Natural killer cell (primary cell): ENCODE measurements around the gene AGAP2. TPM values are rescaled to one million over a fixed set of nuclear protein-coding genes. Genes with fewer than 3 reads are reported as not detected.

Source experiments
- ATAC-seq, 3 donors: fragments of 150-1000 bp in 2 of 3; fragments of 200-7000 bp in 1 of 3; cut with Tn5 transposase; 1 replicate in 1 of 3; 2 replicates in 2 of 3; pipeline ENCODE4 v1.10.0; 2021; ENCODE audit warnings: mild to moderate bottlenecking in 2 of 3, moderate library complexity in 2 of 3
- DNase-seq, 2 donors: peaks; one replicate each; pipeline versions ENCODE4 v3.0.0 to v3.0.0-alpha.2; 2013 to 2021; ENCODE audit warnings: mixed read lengths in 1 of 2
- H3K27ac ChIP-seq: one replicate; pipeline ENCODE4 v1.5.1; 2013; ENCODE audit warnings: mild to moderate bottlenecking, low read length
- H3K27me3 ChIP-seq: one replicate; pipeline ENCODE4 v1.6.1; 2013; ENCODE audit warnings: low read length; ENCODE audit not compliant: control insufficient read depth, insufficient read depth
- H3K36me3 ChIP-seq: one replicate; pipeline ENCODE4 v1.6.1; 2013; ENCODE audit warnings: low read length; ENCODE audit not compliant: control insufficient read depth, insufficient read depth
- H3K4me1 ChIP-seq: one replicate; pipeline ENCODE4 v1.6.1; 2013; ENCODE audit warnings: low read length; ENCODE audit not compliant: control insufficient read depth, insufficient read depth
- H3K4me3 ChIP-seq: one replicate; pipeline ENCODE4 v1.5.1; 2013; ENCODE audit warnings: low read length
- H3K9me3 ChIP-seq: one replicate; pipeline ENCODE4 v1.6.1; 2013; ENCODE audit warnings: low read length; ENCODE audit not compliant: control insufficient read depth, insufficient read depth
- H3K27ac Mint-ChIP-seq, 2 donors: one replicate each; pipeline ENCODE4 v1.8.0; 2022; ENCODE audit warnings: mild to moderate bottlenecking in 2 of 2, mixed read lengths in 2 of 2, moderate library complexity in 1 of 2
- H3K27me3 Mint-ChIP-seq, 2 donors: one replicate each; pipeline ENCODE4 v1.8.0; 2022; ENCODE audit warnings: low read depth in 2 of 2, mixed read lengths in 2 of 2
- H3K36me3 Mint-ChIP-seq: one replicate; pipeline ENCODE4 v1.8.0; 2022; ENCODE audit warnings: mixed read lengths
- H3K4me1 Mint-ChIP-seq, 2 donors: one replicate each; pipeline ENCODE4 v1.8.0; 2022; ENCODE audit warnings: mixed read lengths in 2 of 2
- H3K4me3 Mint-ChIP-seq: one replicate; pipeline ENCODE4 v1.8.0; 2022; ENCODE audit warnings: mild to moderate bottlenecking, moderate library complexity, mixed read lengths
- H3K9me3 Mint-ChIP-seq, 2 donors: one replicate each; pipeline ENCODE4 v1.8.0; 2022; ENCODE audit warnings: mixed read lengths in 2 of 2
- WGBS: methylation state at CpG from one replicate; pipeline ENCODE4 v1.1.7; 2013; ENCODE audit warnings: missing lambda C conversion rate; ENCODE audit not compliant: insufficient coverage; 5-methylcytosine and 5-hydroxymethylcytosine counted together
- intact Hi-C: fragments of 100-400 bp; cut with micrococcal nuclease; formaldehyde crosslinking; loops from one replicate; pipeline ENCODE4 v1.14.2; 2022
- total RNA-seq, 4 donors: library from RNA; stranded (reverse); fragments of 120-200 nt in 1 of 4; gene quantifications; one replicate each; pipeline versions ENCODE4 v1.2.3 to v1.2.4, GENCODE V29; 2013 to 2022
- TF ChIP-seq, protein P1 (sequence below): fragments of 200-600 bp; IDR thresholded peaks from one replicate; pipeline ENCODE4 v1.8.0; 2022; ENCODE audit warnings: antibody characterized with exemption

AGAP2 gene
- total RNA-seq, 3 donors from 2014 or later (not counting 1 experiment from before 2014, with no cell fraction given): 54.1 to 63.5 (median 54.8) TPM

DNA sequence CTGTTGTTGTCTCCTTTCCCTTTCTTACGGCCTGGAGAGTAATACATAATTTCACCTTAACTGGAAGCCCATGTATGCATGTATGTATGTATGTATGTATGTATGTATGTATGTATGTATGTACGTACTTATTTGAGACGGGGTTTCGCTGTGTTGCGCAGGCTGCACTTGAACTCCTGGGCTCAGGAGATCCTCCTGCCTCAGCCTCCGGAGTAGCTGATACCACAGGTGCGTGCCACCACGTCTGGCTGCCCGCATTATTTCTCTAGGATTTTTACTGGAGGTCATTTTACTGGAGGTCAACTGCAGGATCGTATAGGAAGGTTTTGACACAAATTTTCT, 45.3 kb downstream of the AGAP2 start:
- ATAC-seq: no peak
- Mint-ChIP-seq H3K36me3 (no peaks in the 10 kb centered on the region), H3K4me3 (no peak overlapping the region), H3K27me3 (peaks cover 8 to 21% of the 10 kb centered on the region in 2 donors), H3K4me1 (peaks cover 0 to 2% of the 10 kb centered on the region in 2 donors), H3K27ac (no peak overlapping the region), H3K9me3 (no peaks in the 10 kb centered on the region)
- WGBS: 58% methylated on average over 9 of the region's 10 CpGs
- intact Hi-C loops: loop anchor here (1.0 to 5.0 kb wide), 3 partner anchors 51 to 171 kb away; partner anchors contain the start of genes DDIT3 and MBD6
- TF ChIP-seq, protein P1, sequence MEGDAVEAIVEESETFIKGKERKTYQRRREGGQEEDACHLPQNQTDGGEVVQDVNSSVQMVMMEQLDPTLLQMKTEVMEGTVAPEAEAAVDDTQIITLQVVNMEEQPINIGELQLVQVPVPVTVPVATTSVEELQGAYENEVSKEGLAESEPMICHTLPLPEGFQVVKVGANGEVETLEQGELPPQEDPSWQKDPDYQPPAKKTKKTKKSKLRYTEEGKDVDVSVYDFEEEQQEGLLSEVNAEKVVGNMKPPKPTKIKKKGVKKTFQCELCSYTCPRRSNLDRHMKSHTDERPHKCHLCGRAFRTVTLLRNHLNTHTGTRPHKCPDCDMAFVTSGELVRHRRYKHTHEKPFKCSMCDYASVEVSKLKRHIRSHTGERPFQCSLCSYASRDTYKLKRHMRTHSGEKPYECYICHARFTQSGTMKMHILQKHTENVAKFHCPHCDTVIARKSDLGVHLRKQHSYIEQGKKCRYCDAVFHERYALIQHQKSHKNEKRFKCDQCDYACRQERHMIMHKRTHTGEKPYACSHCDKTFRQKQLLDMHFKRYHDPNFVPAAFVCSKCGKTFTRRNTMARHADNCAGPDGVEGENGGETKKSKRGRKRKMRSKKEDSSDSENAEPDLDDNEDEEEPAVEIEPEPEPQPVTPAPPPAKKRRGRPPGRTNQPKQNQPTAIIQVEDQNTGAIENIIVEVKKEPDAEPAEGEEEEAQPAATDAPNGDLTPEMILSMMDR: no peak
- Histone ChIP-seq H3K4me1 (peaks cover 14% of the 10 kb centered on the region), H3K4me3 (no peak overlapping the region), H3K36me3 (peaks cover 24% of the 10 kb centered on the region), H3K27me3 (peaks cover 2% of the 10 kb centered on the region), H3K27ac (no peak overlapping the region), H3K9me3 (no peaks in the 10 kb centered on the region)
- DNase-seq: no peak

DNA sequence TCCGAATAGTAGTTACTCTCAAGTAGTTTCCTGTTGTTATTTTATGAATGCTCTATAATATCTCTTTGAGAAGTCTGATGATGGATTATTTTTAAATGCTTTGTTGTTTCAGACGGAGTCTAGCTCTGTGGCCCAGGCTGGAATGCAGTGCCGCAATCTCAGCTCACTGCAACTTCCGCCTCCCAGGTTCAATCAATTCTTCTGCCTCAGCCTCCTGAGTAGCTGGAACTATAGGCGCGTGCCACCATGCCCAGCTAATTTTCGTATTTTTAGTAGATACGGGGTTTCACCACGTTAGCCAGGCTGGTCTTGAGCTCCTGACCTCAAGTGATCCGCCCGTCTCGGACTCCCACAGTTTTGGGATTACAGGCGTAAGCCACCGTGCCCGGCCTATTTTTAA, 46.0 kb downstream of the AGAP2 start:
- Histone ChIP-seq H3K4me1 (peaks cover 14% of the 10 kb centered on the region), H3K36me3 (peaks cover 18% of the 10 kb centered on the region), H3K27me3 (peaks cover 6% of the 10 kb centered on the region), H3K4me3 (no peak overlapping the region), H3K9me3 (no peaks in the 10 kb centered on the region), H3K27ac (no peak overlapping the region)
- Mint-ChIP-seq H3K4me1 (no peaks in the 10 kb centered on the region), H3K27ac (no peak overlapping the region), H3K36me3 (no peaks in the 10 kb centered on the region), H3K9me3 (no peaks in the 10 kb centered on the region), H3K27me3 (peaks cover 10 to 25% of the 10 kb centered on the region in 2 donors), H3K4me3 (no peak overlapping the region)
- intact Hi-C loops: loop anchor here (2.0 to 5.0 kb wide), 2 partner anchors 110 to 170 kb away; partner anchors contain the start of genes DDIT3 and MBD6
- DNase-seq (no peak), ATAC-seq (no peak)
- WGBS: 95% methylated on average over 14 of the region's 15 CpGs
- TF ChIP-seq, protein P1: no peak

GRCh38 chr12:57688931-57689330, 49.6 kb downstream of the AGAP2 start:
- intact Hi-C loops: no loop called here

More at GRCh38 chr12:57688931-57689330, 49.6 kb downstream of the AGAP2 start:
- ATAC-seq (no peak), DNase-seq (no peak)
- Mint-ChIP-seq H3K27ac (no peak overlapping the region), H3K27me3 (peaks cover 33 to 58% of the 10 kb centered on the region in 2 donors), H3K4me3 (no peak overlapping the region), H3K4me1 (no peaks in the 10 kb centered on the region), H3K9me3 (no peaks in the 10 kb centered on the region), H3K36me3 (no peaks in the 10 kb centered on the region)
- no CpG with 5 or more reads among the region's 2 CpGs for WGBS
- Histone ChIP-seq H3K4me1 (peaks cover 4% of the 10 kb centered on the region), H3K27me3 (peaks cover 24% of the 10 kb centered on the region), H3K36me3 (no peaks in the 10 kb centered on the region), H3K4me3 (no peak overlapping the region), H3K9me3 (no peaks in the 10 kb centered on the region), H3K27ac (no peak overlapping the region)
- TF ChIP-seq, protein P1: no peak
